Activated CD8-positive, alpha-beta memory T cell treated with anti-CD3 and anti-CD28 coated beads for 1 hour (primary cell): ENCODE measurements around the gene TIMP1.

Source experiments
- DNase-seq, 2 donors: peaks; one replicate each; pipeline ENCODE4 v3.0.0-alpha.2; 2020; ENCODE audit warnings: low read depth in 1 of 2; ENCODE audit errors: extremely low read depth in 1 of 2

TIMP1 gene

DNA sequence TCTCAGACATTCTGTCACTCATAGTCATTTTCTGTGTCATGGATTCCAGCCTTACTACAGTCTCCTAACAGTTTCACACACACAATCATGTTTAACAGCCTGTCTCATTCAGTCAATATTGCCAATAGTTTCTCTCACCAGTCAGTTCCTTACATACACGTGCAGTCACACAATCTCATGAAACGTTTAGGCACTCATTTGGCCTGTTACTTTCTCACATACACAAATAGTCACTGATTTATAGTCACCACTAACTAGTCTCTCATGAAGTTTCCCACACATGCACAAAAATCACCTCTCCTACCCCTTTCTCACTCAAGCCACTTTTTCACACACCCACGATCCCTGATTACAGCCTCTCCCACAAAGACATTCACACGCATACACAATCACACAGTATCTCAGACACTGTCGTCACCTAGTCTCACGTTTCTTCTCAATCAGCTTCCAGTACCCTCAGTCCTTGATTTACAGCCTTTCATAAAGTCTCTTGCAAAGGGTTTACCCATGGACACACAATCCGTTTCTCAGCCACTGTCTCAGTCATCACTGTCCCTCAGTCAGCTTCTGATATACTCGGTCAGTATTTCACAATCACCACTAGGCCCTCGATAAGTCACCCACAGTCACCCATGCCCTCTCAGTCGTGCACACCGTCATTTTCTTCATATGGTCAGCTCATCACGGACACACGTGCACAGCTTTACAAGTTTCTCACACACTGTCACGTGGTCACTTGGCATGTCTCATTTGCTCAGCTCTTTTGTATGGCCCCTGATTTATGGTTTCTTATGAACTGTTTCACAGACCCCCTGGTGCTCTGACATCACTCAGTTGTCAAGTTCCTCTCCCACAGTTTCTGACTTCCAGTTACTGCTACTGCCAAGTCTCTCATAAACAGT, 51.7 kb downstream of the TIMP1 start:
- DNase-seq, result no peak

DNA sequence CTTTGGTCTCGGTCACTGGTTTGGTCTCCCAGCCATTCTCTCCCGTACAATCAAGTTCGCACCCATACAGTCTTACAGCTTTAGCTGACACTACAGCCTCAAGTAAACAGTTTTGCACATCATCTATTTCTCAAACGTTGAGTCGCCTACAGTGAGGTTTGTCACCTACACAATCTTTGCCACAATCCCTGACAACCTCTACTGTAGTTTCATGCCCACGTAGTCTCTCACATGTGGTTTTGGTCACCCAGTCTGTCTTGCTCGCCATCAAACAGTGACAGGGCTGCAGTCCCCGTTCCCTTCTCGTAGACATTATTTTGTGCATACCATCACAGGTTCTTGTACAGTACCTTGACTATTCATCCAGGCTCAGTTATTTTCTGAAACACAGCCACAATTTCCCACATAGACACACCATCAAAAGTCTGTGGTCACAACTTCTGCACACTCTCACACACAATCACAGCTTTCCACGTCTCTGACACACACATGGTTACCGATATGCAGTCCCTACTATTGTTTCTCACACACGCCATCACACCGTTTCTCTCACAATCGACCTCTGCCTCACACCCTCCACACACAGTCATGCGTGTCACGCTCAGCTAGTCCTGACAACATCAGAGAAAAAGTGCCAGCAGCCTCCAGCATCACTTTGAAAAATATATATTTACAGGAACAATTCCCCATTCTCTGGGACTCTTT, 52.8 kb downstream of the TIMP1 start:
- DNase-seq, result no peak
